IPS-20b (cell line): Measurements from ENCODE around the gene SNHG17.
"Not testable (repeated sequence)": the region's sequence is repeated elsewhere in the genome, so short reads cannot be mapped to it uniquely, and the experiment has no call there.

Experiments used
- H3K27ac ChIP-seq: one replicate; pipeline ENCODE4 v1.5.1; 2013; ENCODE audit warnings: low read length
- H3K27me3 ChIP-seq: 2 replicates; pipeline ENCODE4 v1.6.1; 2013; ENCODE audit warnings: mild to moderate bottlenecking, low read length, inconsistent platforms; ENCODE audit not compliant: insufficient read depth
- H3K36me3 ChIP-seq: 2 replicates; pipeline ENCODE4 v1.6.1; 2013; ENCODE audit warnings: low read depth, mild to moderate bottlenecking, inconsistent platforms, low read length, moderate library complexity; ENCODE audit not compliant: insufficient read depth
- H3K4me1 ChIP-seq: 2 replicates; pipeline ENCODE4 v1.6.1; 2013; ENCODE audit warnings: mild to moderate bottlenecking, control low read depth, inconsistent platforms, low read length, moderate library complexity; ENCODE audit not compliant: insufficient read depth
- H3K4me3 ChIP-seq: 2 replicates; pipeline ENCODE4 v1.5.1; 2013; ENCODE audit warnings: mild to moderate bottlenecking, low read length, inconsistent platforms
- H3K9ac ChIP-seq: 2 replicates; pipeline ENCODE4 v1.6.1; 2013; ENCODE audit warnings: low read depth, mild to moderate bottlenecking, inconsistent platforms, low read length, moderate library complexity
- H3K9me3 ChIP-seq: 2 replicates; pipeline ENCODE4 v1.6.1; 2013; ENCODE audit warnings: mild to moderate bottlenecking, low read depth, low read length, inconsistent platforms; ENCODE audit not compliant: insufficient read depth

The SNHG17 gene

GRCh38 chr20:38412877-38413577 is 22.1 kb downstream of the SNHG17 start:
- no peaks in the 10 kb centered on the region for H3K9me3 ChIP-seq
- H3K4me1 ChIP-seq, result peaks cover 10% of the 10 kb centered on the region; the same call in 1 of the 2 replicates
- no peak overlapping the region for H3K27ac ChIP-seq
- no peak overlapping the region for H3K9ac ChIP-seq
- peaks cover 29% of the 10 kb centered on the region for H3K36me3 ChIP-seq
- no peak overlapping the region for H3K4me3 ChIP-seq
- H3K27me3 ChIP-seq, result no peaks in the 10 kb centered on the region

DNA sequence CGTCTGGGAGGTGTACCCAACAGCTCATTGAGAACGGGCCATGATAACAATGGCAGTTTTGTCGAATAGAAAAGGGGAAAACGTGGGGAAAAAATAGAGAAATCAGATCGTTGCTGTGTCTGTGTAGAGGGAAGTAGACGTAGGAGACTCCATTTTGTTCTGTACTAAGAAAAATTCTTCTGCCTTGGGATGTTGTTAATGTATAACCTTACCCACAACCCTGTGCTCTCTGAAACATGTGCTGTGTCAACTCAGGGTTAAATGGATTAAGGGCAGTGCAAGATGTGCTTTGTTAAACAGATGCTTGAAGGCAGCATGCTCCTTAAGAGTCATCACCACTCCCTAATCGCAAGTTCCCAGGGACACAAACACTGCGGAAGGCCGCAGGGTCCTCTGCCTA is 27.3 kb downstream of the SNHG17 start:
- not testable (repeated sequence) for H3K4me1 ChIP-seq, H3K27ac ChIP-seq, H3K36me3 ChIP-seq, H3K9me3 ChIP-seq, H3K4me3 ChIP-seq, H3K27me3 ChIP-seq, H3K9ac ChIP-seq

GRCh38 chr20:38407321-38407720 is 27.8 kb downstream of the SNHG17 start:
- H3K36me3 ChIP-seq, result 0 out of 2 replicates have a peak, but pooled peaks cover 5% of the 10 kb centered on the region
- H3K27me3 ChIP-seq, result no peaks in the 10 kb centered on the region
- peaks cover 8% of the 10 kb centered on the region for H3K9me3 ChIP-seq
- no peak overlapping the region for H3K4me3 ChIP-seq
- H3K9ac ChIP-seq, result no peak overlapping the region
- no peaks in the 10 kb centered on the region for H3K4me1 ChIP-seq
- H3K27ac ChIP-seq, result no peak overlapping the region

- no peaks in the 10 kb centered on the region for H3K4me1 ChIP-seq
- H3K27me3 ChIP-seq, result no peaks in the 10 kb centered on the region
- H3K9ac ChIP-seq, result no peak overlapping the region
- no peak overlapping the region for H3K27ac ChIP-seq
- peaks cover 8% of the 10 kb centered on the region for H3K9me3 ChIP-seq
- no peak overlapping the region for H3K4me3 ChIP-seq
- no peaks in the 10 kb centered on the region for H3K36me3 ChIP-seq
These were observed 28.7 kb downstream of the SNHG17 start for GRCh38 chr20:38406476-38406875.

DNA sequence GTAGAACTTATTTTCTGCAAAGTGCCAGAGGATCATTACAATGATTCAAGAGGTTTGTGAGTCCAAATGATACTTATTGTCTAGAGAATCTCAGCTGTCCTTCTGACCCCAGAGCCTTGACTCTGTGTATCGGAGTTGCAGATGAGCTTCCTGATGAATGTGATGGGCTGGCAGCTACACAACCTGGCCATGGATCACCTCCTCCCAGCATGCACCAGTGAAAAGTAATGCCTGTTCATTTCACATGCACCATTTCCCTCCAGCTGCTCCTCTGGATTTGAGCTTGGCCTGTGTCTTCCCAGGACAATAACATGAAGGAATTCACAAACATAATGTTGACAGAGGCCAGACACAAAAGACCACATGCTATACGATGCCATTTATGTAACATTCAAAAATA is 30.0 kb downstream of the SNHG17 start:
- H3K9ac ChIP-seq, result no peak overlapping the region
- H3K27me3 ChIP-seq, result no peaks in the 10 kb centered on the region
- no peak overlapping the region for H3K4me3 ChIP-seq
- peaks cover 8% of the 10 kb centered on the region for H3K9me3 ChIP-seq
- H3K36me3 ChIP-seq, result no peaks in the 10 kb centered on the region
- no peak overlapping the region for H3K27ac ChIP-seq
- no peaks in the 10 kb centered on the region for H3K4me1 ChIP-seq

GRCh38 chr20:38404016-38404415 is 31.1 kb downstream of the SNHG17 start:
- H3K4me3 ChIP-seq, result no peak overlapping the region

GRCh38 chr20:38402816-38403215 is 32.3 kb downstream of the SNHG17 start:
- H3K4me3 ChIP-seq, result no peak overlapping the region
- no peak overlapping the region for H3K27ac ChIP-seq
- no peaks in the 10 kb centered on the region for H3K36me3 ChIP-seq
- H3K27me3 ChIP-seq, result no peaks in the 10 kb centered on the region
- H3K4me1 ChIP-seq, result no peaks in the 10 kb centered on the region
- peaks cover 8% of the 10 kb centered on the region for H3K9me3 ChIP-seq
- H3K9ac ChIP-seq, result no peak overlapping the region

More at GRCh38 chr20:38404016-38404415, 31.1 kb downstream of the SNHG17 start:
- Histone ChIP-seq H3K36me3 (no peaks in the 10 kb centered on the region), H3K4me1 (no peaks in the 10 kb centered on the region), H3K27ac (no peak overlapping the region), H3K27me3 (no peaks in the 10 kb centered on the region), H3K9me3 (peaks cover 8% of the 10 kb centered on the region), H3K9ac (no peak overlapping the region)

DNA sequence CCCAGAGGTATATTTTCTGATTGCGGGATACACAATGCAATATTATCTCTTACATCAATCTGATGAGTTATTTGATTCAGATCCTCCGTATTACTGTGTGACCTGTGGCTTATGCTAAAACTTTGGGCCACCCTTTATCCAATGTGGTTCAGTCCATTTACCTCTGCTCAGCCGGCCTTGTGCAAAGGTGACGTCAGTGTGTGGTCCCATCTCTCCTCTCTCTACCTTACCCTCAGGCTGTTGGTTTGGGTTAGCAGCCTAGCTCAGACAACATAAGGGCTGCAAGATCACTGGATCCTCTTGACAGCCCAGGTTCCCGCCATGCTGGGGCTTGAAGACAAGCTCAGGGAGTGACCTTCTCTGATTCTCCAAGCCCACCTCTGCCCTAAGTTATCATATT is 33.0 kb downstream of the SNHG17 start:
- Histone ChIP-seq H3K27me3 (no peaks in the 10 kb centered on the region), H3K4me3 (no peak overlapping the region), H3K9ac (no peak overlapping the region), H3K36me3 (no peaks in the 10 kb centered on the region), H3K9me3 (peaks cover 8% of the 10 kb centered on the region), H3K27ac (no peak overlapping the region), H3K4me1 (no peaks in the 10 kb centered on the region)

DNA sequence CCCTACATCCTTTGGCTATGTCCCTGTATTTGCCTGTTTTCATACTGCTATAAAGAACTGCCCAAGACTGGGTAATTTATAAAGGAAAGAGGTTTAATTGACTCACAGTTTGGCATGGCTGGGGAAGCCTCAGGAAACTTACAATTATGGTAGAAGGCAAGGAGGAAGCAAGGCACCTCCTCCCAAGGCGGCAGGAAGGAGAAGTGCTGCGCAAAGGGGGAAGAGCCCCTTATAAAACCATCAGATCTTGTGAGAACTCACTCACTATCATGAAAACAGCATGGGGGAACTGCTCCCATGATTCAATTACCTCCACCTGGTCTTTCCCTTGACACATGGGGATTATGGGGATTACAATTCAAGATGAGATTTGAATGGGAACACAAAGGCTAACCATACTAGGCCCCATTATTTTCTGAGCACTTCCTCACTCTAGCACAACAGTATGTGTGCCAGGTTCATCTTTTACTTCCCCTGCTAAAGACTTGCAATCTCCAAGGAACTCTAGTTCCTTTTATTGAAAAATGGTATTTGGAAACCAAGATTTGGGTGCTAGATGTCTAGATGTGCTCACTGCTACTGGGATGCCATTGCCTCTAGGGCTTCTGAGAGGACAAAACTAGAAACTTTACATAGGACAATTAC is 39.3 kb downstream of the SNHG17 start:
- not testable (repeated sequence) for H3K27ac ChIP-seq, H3K4me3 ChIP-seq, H3K9me3 ChIP-seq, H3K4me1 ChIP-seq, H3K27me3 ChIP-seq, H3K36me3 ChIP-seq, H3K9ac ChIP-seq

DNA sequence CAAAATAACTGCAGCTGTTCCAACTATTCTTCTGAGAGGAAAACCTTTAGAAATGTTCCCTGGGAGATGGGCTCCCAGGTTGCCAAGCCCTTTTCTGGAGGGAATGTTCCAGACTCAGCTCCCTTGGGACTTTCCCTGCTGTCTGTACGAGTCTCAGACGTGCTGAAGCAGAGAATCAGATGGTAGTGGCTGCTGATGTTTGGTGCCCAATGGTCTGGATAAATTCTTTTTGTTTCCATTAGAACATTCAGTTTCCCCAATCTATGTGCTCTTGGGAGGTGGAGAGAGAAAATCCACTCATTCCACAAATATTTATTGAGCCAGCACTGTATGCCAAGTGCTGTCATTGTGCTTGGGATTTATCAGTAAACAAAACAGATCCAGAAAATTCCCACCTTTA is 40.0 kb downstream of the SNHG17 start:
- no peaks in the 10 kb centered on the region for H3K36me3 ChIP-seq
- H3K4me3 ChIP-seq, result no peak overlapping the region
- H3K27ac ChIP-seq, result no peak overlapping the region
- no peaks in the 10 kb centered on the region for H3K27me3 ChIP-seq
- no peak overlapping the region for H3K9ac ChIP-seq
- H3K4me1 ChIP-seq, result no peaks in the 10 kb centered on the region
- no peaks in the 10 kb centered on the region for H3K9me3 ChIP-seq

DNA sequence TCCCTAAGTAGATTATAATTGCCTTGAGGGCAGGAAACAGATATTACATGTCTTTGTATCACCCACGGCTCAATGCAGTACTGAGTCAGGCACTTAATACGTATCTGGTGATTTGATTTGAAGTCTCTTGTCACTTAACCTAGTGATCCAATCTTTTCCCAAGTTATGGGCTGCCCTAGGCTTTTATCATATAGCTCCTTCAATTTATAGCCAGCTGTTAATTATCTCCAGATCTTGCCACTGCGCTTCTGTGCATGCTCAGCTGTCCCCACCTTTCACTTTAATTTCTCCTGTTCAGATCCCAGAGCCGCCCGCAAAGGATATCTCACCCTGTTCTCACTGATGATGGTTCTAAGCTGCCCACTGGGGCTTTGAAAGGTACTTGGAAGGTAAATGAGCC is 41.9 kb downstream of the SNHG17 start:
- no peaks in the 10 kb centered on the region for H3K36me3 ChIP-seq
- no peaks in the 10 kb centered on the region for H3K27me3 ChIP-seq
- H3K4me3 ChIP-seq, result no peak overlapping the region
- H3K9ac ChIP-seq, result no peak overlapping the region
- no peak overlapping the region for H3K27ac ChIP-seq
- H3K9me3 ChIP-seq, result no peaks in the 10 kb centered on the region
- no peaks in the 10 kb centered on the region for H3K4me1 ChIP-seq

GRCh38 chr20:38392356-38392755 is 42.8 kb downstream of the SNHG17 start:
- H3K27me3 ChIP-seq, result no peaks in the 10 kb centered on the region
- no peak overlapping the region for H3K4me3 ChIP-seq
- no peaks in the 10 kb centered on the region for H3K36me3 ChIP-seq
- no peaks in the 10 kb centered on the region for H3K4me1 ChIP-seq
- H3K9ac ChIP-seq, result no peak overlapping the region
- H3K27ac ChIP-seq, result no peak overlapping the region
- H3K9me3 ChIP-seq, result no peaks in the 10 kb centered on the region
